ENCODE results near the gene DMKN. TPM values are rescaled to one million over a fixed set of nuclear protein-coding genes. Genes with fewer than 3 reads are reported as not detected.

Gene DMKN
- total and polyA plus RNA-seq, 2 of the 8 experiments (the other 6 are each of a cell fraction or from before 2014, with no cell fraction given): 290 to 330 TPM

GRCh38 chr19:35543280-35544109, 30.0 kb upstream of the DMKN start:
- WGBS, 2 experiments (ENCODE audit: extremely low coverage in 1 of 2, insufficient coverage in 1 of 2, insufficient read length in 1 of 2, insufficient replicate concordance in 2 of 2, low coverage in 1 of 2, low lambda C conversion rate in 2 of 2, missing lambda C conversion rate in 1 of 2): 93% methylated on average over 14 of the region's 15 CpGs; no CpG with 5 or more reads in 1 of the 2 experiments
- H2BK12ac ChIP-seq (ENCODE audit: low read depth, low read length): no peak overlapping the region
- H2AK5ac ChIP-seq (ENCODE audit: low read depth, low read length): no peak overlapping the region
- peaks cover 18% of the 10 kb centered on the region; the same call in 1 of the 2 replicates for H3K79me1 ChIP-seq (ENCODE audit: low read depth, low read length)
- no peaks in the 10 kb centered on the region for H3K27me3 ChIP-seq (replicated peaks in 1 of 4; ENCODE audit: control insufficient read depth in 3 of 4, extremely low read depth in 1 of 4, insufficient read depth in 3 of 4, low read length in 3 of 4)
- H3K9ac ChIP-seq (replicated peaks in 1 of 4; ENCODE audit: extremely low read depth in 1 of 4, low read depth in 3 of 4, low read length in 3 of 4): no peak overlapping the region
- H3K4me1 ChIP-seq (replicated peaks in 1 of 4; ENCODE audit: control insufficient read depth in 3 of 4, insufficient read depth in 4 of 4, low read length in 3 of 4): peaks cover 0 to 13% (median 2%) of the 10 kb centered on the region in 4 experiments; a peak in 3 of 7 replicates
- no peak overlapping the region for H3K27ac ChIP-seq (ENCODE audit: low read depth, low read length)
- peaks cover 0 to 18% (median 9%) of the 10 kb centered on the region in 4 experiments; a peak in 5 of 8 replicates for H3K36me3 ChIP-seq (ENCODE audit: control insufficient read depth in 2 of 4, insufficient read depth in 4 of 4, low read length in 3 of 4)
- no peak overlapping the region for H2BK15ac ChIP-seq (ENCODE audit: low read length)
- H3K56ac ChIP-seq (replicated peaks; ENCODE audit: insufficient read length, low read depth, low read length): no peak overlapping the region
- H3K4me2 ChIP-seq (ENCODE audit: insufficient read depth in 1 of 2, low read depth in 2 of 2, low read length in 2 of 2): peak overlapping the region; percentile 84 to 90; a peak in 3 of 4 replicates
- no peak overlapping the region for H4K5ac ChIP-seq (ENCODE audit: insufficient read length, low read depth, low read length)
- H3K23me2 ChIP-seq (ENCODE audit: low read depth, low read length): peaks cover 10% of the 10 kb centered on the region; the same call in 1 of the 2 replicates
- H3K23ac ChIP-seq (ENCODE audit: insufficient read length): no peak overlapping the region
- H3K14ac ChIP-seq (ENCODE audit: insufficient read length): no peak overlapping the region
- FAIRE-seq (no peak), DNase-seq (ENCODE audit: low read depth in 1 of 2, low spot score in 2 of 2) (no peak)
- POLR2A ChIA-PET (ENCODE audit: partially characterized antibody): interaction anchor here (0.7 to 4.6 kb wide), 10 partner anchors 8 to 160 kb away, joined by 3 to 23 read pairs (median 3); no protein-coding TSS in a partner anchor
- no peak overlapping the region for H2AFZ ChIP-seq (ENCODE audit: low read length)
- peaks cover 5 to 16% of the 10 kb centered on the region in 2 experiments for H4K20me1 ChIP-seq (replicated peaks in 1 of 2; ENCODE audit: control insufficient read depth in 1 of 2, insufficient read depth in 2 of 2, low read length in 2 of 2)
- H2BK120ac ChIP-seq (replicated peaks; ENCODE audit: low read depth, low read length): no peak overlapping the region
- no peak overlapping the region for H2BK20ac ChIP-seq (ENCODE audit: low read length)
- H2BK5ac ChIP-seq (ENCODE audit: low read depth, low read length): no peak overlapping the region
- peak overlapping the region in 1 of 4 experiments; percentile 93; a peak in 2 of 8 replicates for H3K4me3 ChIP-seq (ENCODE audit: extremely low read depth in 1 of 4, insufficient read depth in 2 of 4, low read depth in 3 of 4, low read length in 4 of 4)
- CTCF ChIA-PET (ENCODE audit: partially characterized antibody): interaction anchor here (0.9 to 1.5 kb wide), 4 partner anchors 33 to 49 kb away, joined by 3 to 6 read pairs (median 4); no protein-coding TSS in a partner anchor
- H3K4ac ChIP-seq (replicated peaks; ENCODE audit: insufficient read length, low read depth, low read length): no peak overlapping the region
- H3K18ac ChIP-seq (ENCODE audit: extremely low read depth, low read length): no peak overlapping the region
- H4K8ac ChIP-seq (ENCODE audit: extremely low read depth, insufficient read depth, low read length): no peak overlapping the region
- H4K91ac ChIP-seq (replicated peaks; ENCODE audit: insufficient read length, low read length): no peak overlapping the region
- peaks cover 0 to 31% of the 10 kb centered on the region in 2 experiments; a peak in 2 of 4 replicates for H3K79me2 ChIP-seq (ENCODE audit: control insufficient read depth in 1 of 2, insufficient read depth in 2 of 2, low read length in 2 of 2)
- no peaks in the 10 kb centered on the region for H3K9me3 ChIP-seq (ENCODE audit: insufficient read depth in 2 of 2, low read depth in 1 of 2, low read length in 1 of 2)
- TF ChIP-seq CBX5 (IDR thresholded peaks at IDR 0.05; ENCODE audit: low read depth, low read length) (no peak), BACH1 (IDR thresholded peaks at IDR 0.05; ENCODE audit: low read length) (no peak), RFX5 (IDR thresholded peaks at IDR 0.05; ENCODE audit: borderline replicate concordance, low read depth, low read length) (no peak), KDM1A (IDR thresholded peaks at IDR 0.05; ENCODE audit: borderline replicate concordance, low read length) (no peak), CEBPB (IDR thresholded peaks at IDR 0.05; ENCODE audit: low read depth, low read length) (no peak), GTF2F1 (IDR thresholded peaks at IDR 0.05; ENCODE audit: borderline replicate concordance, low read depth, low read length) (no peak)
- TF ChIP-seq, protein P1, sequence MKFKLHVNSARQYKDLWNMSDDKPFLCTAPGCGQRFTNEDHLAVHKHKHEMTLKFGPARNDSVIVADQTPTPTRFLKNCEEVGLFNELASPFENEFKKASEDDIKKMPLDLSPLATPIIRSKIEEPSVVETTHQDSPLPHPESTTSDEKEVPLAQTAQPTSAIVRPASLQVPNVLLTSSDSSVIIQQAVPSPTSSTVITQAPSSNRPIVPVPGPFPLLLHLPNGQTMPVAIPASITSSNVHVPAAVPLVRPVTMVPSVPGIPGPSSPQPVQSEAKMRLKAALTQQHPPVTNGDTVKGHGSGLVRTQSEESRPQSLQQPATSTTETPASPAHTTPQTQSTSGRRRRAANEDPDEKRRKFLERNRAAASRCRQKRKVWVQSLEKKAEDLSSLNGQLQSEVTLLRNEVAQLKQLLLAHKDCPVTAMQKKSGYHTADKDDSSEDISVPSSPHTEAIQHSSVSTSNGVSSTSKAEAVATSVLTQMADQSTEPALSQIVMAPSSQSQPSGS (IDR thresholded peaks at IDR 0.05; ENCODE audit: low read length): no peak

Measured in H1 (cell line).